ENCODE results near the gene PDP2.

Gene PDP2

DNA sequence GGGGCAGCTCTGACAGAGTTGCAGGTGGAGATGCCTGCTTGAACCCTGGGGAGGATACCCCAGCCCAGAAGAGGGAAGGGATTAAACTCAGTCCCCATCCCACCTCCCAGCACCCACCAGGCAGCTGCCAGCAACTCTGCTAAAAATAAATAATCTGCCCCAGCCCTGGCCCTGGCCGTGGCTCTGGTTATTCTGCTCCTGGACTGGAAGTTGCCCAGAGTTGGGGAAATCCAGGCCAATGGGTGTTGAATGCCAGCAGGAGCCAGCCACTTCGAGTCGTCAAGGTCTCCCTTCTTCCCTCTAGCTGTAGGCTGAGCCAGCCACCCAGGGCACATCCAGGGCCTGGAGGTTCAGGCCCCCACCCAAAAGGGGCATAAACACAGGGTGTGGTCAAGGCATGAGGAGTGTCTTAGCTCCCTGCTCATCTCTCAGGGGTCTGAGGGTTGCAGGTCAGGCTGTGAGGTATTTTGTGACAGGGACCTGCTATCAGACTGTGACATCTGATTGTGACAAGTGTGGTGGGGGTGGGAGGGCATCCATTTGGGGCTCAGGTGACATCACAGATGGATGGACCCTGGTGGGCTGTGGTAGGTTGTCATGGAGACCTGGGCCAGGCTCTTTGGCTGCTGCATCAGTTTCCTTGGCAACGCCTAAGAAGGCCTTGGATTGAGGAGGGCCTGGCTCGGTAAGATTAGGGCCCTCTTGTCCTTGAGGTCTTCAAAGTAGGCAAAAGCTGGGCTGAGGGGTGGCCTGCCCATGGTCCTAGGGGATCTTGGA is 46.0 kb downstream of the PDP2 start:
- H3K9ac ChIP-seq (ENCODE audit: insufficient read length, low read depth): no peak overlapping the region
- H3K27me3 ChIP-seq (ENCODE audit: insufficient read depth, insufficient read length): peaks cover 46% of the 10 kb centered on the region
- peaks cover 18% of the 10 kb centered on the region for H3K36me3 ChIP-seq (ENCODE audit: insufficient read depth, insufficient read length, low read length)
- DNase-seq (ENCODE audit: low read depth, low spot score): no peak
- no peak overlapping the region for H3K4me3 ChIP-seq (ENCODE audit: insufficient read length, low read depth)
- H3K4me1 ChIP-seq (ENCODE audit: insufficient read depth, insufficient read length): peaks cover 27% of the 10 kb centered on the region
- H3K9me3 ChIP-seq (ENCODE audit: insufficient read depth, low read length): no peaks in the 10 kb centered on the region
- TF ChIP-seq YY1 (IDR thresholded peaks at IDR 0.05; ENCODE audit: insufficient read depth, insufficient read length): no peak
- no peak for TF ChIP-seq ZNF274 (IDR thresholded peaks at IDR 0.05; ENCODE audit: low read depth, low read length)
- TF ChIP-seq SUZ12 (IDR thresholded peaks at IDR 0.05; ENCODE audit: extremely low read depth, insufficient read depth, insufficient read length): no peak

DNA sequence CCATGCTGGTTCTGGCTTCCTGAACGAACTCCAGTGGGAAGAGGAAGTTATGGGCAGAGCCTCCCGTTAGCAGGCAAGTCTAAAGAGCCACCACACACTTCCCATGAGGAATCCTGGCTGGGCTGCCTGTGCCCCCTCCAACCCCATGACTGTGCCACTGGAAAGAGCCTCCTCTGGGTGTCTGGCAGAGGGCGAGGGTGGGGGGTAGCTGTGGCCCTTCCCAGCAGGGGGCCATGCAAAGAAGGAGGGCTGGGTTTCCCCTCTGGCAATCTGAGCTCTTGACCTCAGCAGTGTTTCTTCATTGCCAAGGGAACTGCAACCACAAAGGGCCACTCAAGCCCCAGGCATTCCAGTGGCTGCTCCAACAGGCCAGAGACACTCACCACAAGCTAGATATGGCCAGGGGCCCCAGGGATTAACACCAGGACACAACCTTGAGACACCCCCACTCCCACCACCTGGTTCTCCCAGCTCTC is 46.7 kb downstream of the PDP2 start:
- peak; percentile 35 for DNase-seq (ENCODE audit: low read depth, low spot score)
- Histone ChIP-seq H3K9ac (ENCODE audit: insufficient read length, low read depth) (no peak overlapping the region), H3K36me3 (ENCODE audit: insufficient read depth, insufficient read length, low read length) (peaks cover 18% of the 10 kb centered on the region), H3K27me3 (ENCODE audit: insufficient read depth, insufficient read length) (peaks cover 46% of the 10 kb centered on the region), H3K4me1 (ENCODE audit: insufficient read depth, insufficient read length) (peaks cover 24% of the 10 kb centered on the region), H3K9me3 (ENCODE audit: insufficient read depth, low read length) (no peaks in the 10 kb centered on the region), H3K4me3 (ENCODE audit: insufficient read length, low read depth) (no peak overlapping the region)
- TF ChIP-seq YY1 (IDR thresholded peaks at IDR 0.05; ENCODE audit: insufficient read depth, insufficient read length) (no peak), SUZ12 (IDR thresholded peaks at IDR 0.05; ENCODE audit: extremely low read depth, insufficient read depth, insufficient read length) (no peak), ZNF274 (IDR thresholded peaks at IDR 0.05; ENCODE audit: low read depth, low read length) (no peak)

GRCh38 chr16:66927918-66928649 is 47.8 kb downstream of the PDP2 start:
- peaks cover 23% of the 10 kb centered on the region for H3K4me1 ChIP-seq (ENCODE audit: insufficient read depth, insufficient read length)
- TF ChIP-seq YY1 (IDR thresholded peaks at IDR 0.05; ENCODE audit: insufficient read depth, insufficient read length) (no peak), SUZ12 (IDR thresholded peaks at IDR 0.05; ENCODE audit: extremely low read depth, insufficient read depth, insufficient read length) (no peak), ZNF274 (IDR thresholded peaks at IDR 0.05; ENCODE audit: low read depth, low read length) (no peak)
- H3K4me3 ChIP-seq (ENCODE audit: insufficient read length, low read depth): no peak overlapping the region
- no peaks in the 10 kb centered on the region for H3K9me3 ChIP-seq (ENCODE audit: insufficient read depth, low read length)
- no peak overlapping the region for H3K9ac ChIP-seq (ENCODE audit: insufficient read length, low read depth)
- H3K27me3 ChIP-seq (ENCODE audit: insufficient read depth, insufficient read length): peaks cover 43% of the 10 kb centered on the region
- H3K36me3 ChIP-seq (ENCODE audit: insufficient read depth, insufficient read length, low read length): peaks cover 23% of the 10 kb centered on the region
- DNase-seq (ENCODE audit: low read depth, low spot score): no peak

GRCh38 chr16:66928702-66929388 is 48.5 kb downstream of the PDP2 start:
- Histone ChIP-seq H3K36me3 (ENCODE audit: insufficient read depth, insufficient read length, low read length) (peaks cover 17% of the 10 kb centered on the region), H3K4me3 (ENCODE audit: insufficient read length, low read depth) (no peak overlapping the region), H3K9me3 (ENCODE audit: insufficient read depth, low read length) (no peaks in the 10 kb centered on the region), H3K9ac (ENCODE audit: insufficient read length, low read depth) (no peak overlapping the region), H3K27me3 (ENCODE audit: insufficient read depth, insufficient read length) (peaks cover 36% of the 10 kb centered on the region), H3K4me1 (ENCODE audit: insufficient read depth, insufficient read length) (peaks cover 25% of the 10 kb centered on the region)
- no peak for DNase-seq (ENCODE audit: low read depth, low spot score)
- TF ChIP-seq ZNF274 (IDR thresholded peaks at IDR 0.05; ENCODE audit: low read depth, low read length) (no peak), YY1 (IDR thresholded peaks at IDR 0.05; ENCODE audit: insufficient read depth, insufficient read length) (no peak), SUZ12 (IDR thresholded peaks at IDR 0.05; ENCODE audit: extremely low read depth, insufficient read depth, insufficient read length) (no peak)

DNA sequence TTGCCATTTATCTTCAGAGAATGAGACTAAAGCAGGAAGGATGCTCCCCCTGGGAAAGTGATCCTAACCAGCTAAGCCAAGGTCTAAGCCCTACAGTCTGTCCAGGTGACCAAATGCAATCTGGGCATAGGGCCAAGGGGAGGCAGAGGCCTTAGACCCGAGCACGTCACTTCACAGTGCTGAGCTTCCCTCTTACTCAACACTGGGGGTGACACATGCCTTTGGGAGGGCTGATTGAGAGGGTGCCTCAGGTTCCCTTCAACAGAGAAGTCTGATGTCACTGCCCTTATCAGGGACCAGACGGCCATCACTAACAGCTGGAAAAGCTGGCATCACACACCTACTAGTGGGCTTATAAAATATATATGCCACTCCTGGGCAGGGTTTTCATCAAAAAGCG is 49.9 kb downstream of the PDP2 start:
- Histone ChIP-seq H3K9ac (ENCODE audit: insufficient read length, low read depth) (no peak overlapping the region), H3K27me3 (ENCODE audit: insufficient read depth, insufficient read length) (peaks cover 23% of the 10 kb centered on the region), H3K9me3 (ENCODE audit: insufficient read depth, low read length) (no peaks in the 10 kb centered on the region), H3K4me3 (ENCODE audit: insufficient read length, low read depth) (no peak overlapping the region), H3K4me1 (ENCODE audit: insufficient read depth, insufficient read length) (peaks cover 27% of the 10 kb centered on the region), H3K36me3 (ENCODE audit: insufficient read depth, insufficient read length, low read length) (peaks cover 15% of the 10 kb centered on the region)
- DNase-seq (ENCODE audit: low read depth, low spot score): no peak
- TF ChIP-seq SUZ12 (IDR thresholded peaks at IDR 0.05; ENCODE audit: extremely low read depth, insufficient read depth, insufficient read length) (no peak), YY1 (IDR thresholded peaks at IDR 0.05; ENCODE audit: insufficient read depth, insufficient read length) (no peak), ZNF274 (IDR thresholded peaks at IDR 0.05; ENCODE audit: low read depth, low read length) (no peak)

- TF ChIP-seq YY1 (IDR thresholded peaks at IDR 0.05; ENCODE audit: insufficient read depth, insufficient read length): no peak
- no peak for TF ChIP-seq ZNF274 (IDR thresholded peaks at IDR 0.05; ENCODE audit: low read depth, low read length)
- no peak for TF ChIP-seq SUZ12 (IDR thresholded peaks at IDR 0.05; ENCODE audit: extremely low read depth, insufficient read depth, insufficient read length)
- no peaks in the 10 kb centered on the region for H3K9me3 ChIP-seq (ENCODE audit: insufficient read depth, low read length)
- no peak overlapping the region for H3K9ac ChIP-seq (ENCODE audit: insufficient read length, low read depth)
- peaks cover 8% of the 10 kb centered on the region for H3K27me3 ChIP-seq (ENCODE audit: insufficient read depth, insufficient read length)
- peaks cover 19% of the 10 kb centered on the region for H3K36me3 ChIP-seq (ENCODE audit: insufficient read depth, insufficient read length, low read length)
- no peak overlapping the region for H3K4me3 ChIP-seq (ENCODE audit: insufficient read length, low read depth)
- peaks cover 24% of the 10 kb centered on the region for H3K4me1 ChIP-seq (ENCODE audit: insufficient read depth, insufficient read length)
- DNase-seq (ENCODE audit: low read depth, low spot score): no peak
Observed at GRCh38 chr16:66931665-66932064, 51.4 kb downstream of the PDP2 start.

Data from NT2/D1 (cell line).